HG02970 (cell line): ENCODE measurements around the gene KCNMA1.

Experiments
- ATAC-seq: cut with Tn5 transposase; IDR thresholded peaks from one replicate; pipeline ENCODE4 v1.9.1; 2021; ENCODE audit warnings: mild to moderate bottlenecking, moderate library complexity, moderate number of reproducible peaks; ENCODE audit not compliant: unreplicated experiment, low FRiP score

The KCNMA1 gene

GRCh38 chr10:76969366-76969948 lies 668.2 kb downstream of the KCNMA1 start:
- ATAC-seq = no peak

GRCh38 chr10:76968483-76968882 lies 669.1 kb downstream of the KCNMA1 start:
- ATAC-seq = no peak

- ATAC-seq = no peak
These were observed 674.8 kb downstream of the KCNMA1 start for GRCh38 chr10:76962851-76963250.

DNA sequence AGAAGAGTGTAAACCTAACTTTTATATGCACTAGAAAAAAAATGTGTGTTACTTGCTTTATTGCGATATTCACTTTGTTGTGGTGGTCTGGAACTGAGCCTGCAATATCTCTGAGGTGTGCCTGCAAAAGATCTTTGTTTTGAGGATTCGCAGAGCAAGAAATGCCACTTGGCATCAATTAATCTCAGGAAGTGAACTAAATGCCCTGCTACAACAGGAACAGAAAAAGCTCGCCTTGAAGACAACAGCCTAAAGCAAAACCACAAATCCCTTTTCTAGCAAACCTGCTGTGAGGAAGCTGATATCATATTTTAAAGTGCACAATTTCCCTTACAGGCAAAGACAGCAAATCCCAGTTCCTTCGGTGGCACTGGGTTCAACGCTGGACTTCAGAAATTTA lies 675.8 kb downstream of the KCNMA1 start:
- no peak for ATAC-seq

DNA sequence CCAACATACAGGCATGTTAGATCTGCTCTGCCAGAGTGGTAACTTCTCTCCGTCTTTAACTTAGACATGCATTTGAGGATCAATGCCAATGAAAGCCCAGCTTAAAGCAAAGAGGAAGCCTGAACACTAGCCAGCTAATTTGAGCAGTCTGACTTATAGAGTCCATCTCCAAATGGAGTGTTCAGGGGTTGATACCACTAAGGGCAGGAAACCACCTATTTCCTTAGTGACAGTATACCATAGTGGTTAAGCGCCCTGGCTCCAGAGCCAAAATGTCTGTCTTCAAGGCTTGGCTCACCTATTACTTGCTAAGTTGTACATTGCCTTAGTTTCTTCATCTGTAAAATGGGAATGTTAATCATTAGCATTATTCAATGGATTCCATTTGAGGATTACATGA lies 678.5 kb downstream of the KCNMA1 start:
- ATAC-seq = no peak

GRCh38 chr10:76954838-76955237 lies 682.8 kb downstream of the KCNMA1 start:
- ATAC-seq = no peak

DNA sequence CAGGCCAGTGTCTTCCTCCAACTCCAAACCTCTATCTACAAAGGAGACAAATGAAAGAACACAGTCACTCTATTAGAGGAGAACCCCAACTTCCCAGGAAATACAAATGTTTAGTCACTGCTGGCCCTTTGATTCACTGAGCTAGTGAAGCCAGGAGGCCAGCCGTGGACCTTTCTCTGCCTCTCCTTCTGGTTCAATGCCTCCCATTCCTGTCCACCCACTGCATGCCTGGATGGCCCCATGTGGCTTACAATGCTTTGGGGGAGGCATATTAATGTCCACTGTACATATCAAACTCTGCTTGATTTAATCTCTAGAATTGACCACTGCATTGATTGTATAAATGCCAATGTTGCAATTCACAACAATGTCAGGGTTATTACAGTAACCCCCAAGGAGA lies 687.3 kb downstream of the KCNMA1 start:
- no peak for ATAC-seq

DNA sequence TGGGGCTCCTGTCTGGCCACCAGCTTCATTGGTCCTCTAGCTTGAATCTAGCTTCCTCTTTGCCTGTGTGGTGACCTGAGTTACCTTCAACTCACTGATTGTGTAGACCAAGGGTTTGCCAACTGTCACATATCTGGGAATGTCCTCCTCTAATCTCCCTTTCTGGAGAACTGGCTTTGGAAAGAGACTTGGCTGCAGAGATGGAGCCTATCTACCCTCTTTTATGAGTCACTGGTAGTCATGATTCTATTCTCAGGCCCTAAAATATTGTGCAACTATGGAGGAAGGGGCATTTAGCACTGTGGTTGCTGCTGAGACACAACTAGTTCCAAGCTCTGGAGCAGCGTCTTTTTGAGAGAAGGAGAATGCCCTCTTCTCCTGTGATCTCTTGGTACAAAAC lies 691.3 kb downstream of the KCNMA1 start:
- no peak for ATAC-seq

DNA sequence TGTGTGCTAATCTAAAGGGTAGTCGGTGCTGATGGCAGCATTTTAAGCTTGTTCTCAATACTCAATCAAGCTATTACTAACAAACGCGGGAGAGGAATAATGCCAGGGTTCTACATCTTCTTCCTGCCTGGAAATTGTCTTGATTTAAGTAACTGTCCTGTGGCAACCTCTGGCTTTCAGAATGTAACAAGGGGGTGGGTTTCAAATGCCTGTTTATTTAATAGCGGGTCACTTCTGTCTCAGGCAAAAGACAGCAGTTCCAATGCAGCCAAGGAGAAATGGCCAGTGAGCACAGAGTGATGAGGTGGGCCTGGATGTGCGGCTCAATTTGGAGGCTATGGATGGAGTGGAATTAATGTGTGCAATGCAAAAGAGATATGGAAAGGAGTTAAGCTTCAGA lies 692.4 kb downstream of the KCNMA1 start:
- ATAC-seq = no peak

GRCh38 chr10:76944640-76945039 lies 693.0 kb downstream of the KCNMA1 start:
- no peak for ATAC-seq

- no peak for ATAC-seq
These were observed 694.8 kb downstream of the KCNMA1 start for GRCh38 chr10:76942628-76943416.

DNA sequence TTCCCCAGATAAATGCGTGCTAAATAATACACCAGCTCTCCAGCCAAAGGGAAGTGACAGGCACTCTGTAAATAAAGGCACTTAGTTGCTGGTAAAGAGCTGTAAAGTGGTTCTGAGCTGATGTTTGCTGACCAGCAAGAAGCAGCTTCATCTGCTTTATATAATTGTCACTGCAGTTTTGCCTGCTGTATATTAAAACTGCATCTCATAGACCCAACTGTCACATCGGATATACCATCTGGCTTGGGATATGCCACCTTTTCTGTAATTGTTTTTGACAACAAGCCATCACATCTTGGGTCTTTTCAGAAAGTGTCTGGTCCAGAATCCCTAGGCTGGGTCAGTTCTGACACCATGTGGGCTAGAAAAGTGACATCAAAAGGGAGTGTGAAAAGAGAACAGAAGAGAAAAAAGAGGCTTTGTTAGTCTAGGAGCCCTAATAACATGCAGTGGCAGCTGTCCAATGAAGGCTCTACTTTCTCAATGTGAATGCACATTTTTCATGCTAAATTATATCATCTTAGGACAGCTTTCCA lies 697.6 kb downstream of the KCNMA1 start:
- ATAC-seq = no peak

GRCh38 chr10:76937181-76937600 lies 700.4 kb downstream of the KCNMA1 start:
- no peak for ATAC-seq

- no peak for ATAC-seq
These were observed 701.5 kb downstream of the KCNMA1 start for GRCh38 chr10:76935941-76936613.

- ATAC-seq = no peak
These were observed 709.0 kb downstream of the KCNMA1 start for GRCh38 chr10:76928565-76928964.

DNA sequence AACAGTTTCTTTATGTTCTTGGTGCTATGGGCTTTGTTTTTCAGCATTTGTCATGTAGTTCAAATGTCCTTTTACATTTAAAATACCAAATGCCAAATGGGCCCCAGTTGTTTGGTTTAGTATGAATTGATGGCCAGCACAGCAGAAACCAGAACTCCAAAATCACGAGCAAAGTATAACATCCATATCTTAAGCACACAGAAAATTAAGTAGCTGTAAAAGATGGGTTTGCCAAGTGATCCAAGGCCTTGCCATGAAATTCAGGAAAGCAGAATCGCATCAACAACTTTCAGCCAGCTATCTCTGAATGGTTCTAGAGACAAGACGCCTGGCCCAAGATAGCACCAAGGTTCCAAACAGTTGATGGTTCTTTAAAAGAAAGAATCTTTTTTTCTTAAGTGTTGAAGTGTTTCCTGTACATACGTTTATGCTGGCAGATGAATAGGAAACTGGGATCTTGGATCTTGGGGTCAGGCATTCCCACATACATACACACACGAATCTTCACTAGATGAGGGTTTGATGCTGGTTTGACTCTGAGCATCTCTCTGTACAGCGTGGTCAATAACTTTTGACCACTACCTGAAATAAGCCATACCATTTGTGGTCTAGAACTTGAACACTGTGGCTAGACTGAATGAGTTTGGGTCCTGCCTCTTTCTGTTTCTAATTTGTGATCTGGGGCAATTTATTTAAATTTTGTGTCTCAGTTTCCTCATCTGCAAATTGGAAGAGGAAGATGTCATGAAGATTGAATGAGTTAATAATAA lies 711.8 kb downstream of the KCNMA1 start:
- no peak for ATAC-seq

DNA sequence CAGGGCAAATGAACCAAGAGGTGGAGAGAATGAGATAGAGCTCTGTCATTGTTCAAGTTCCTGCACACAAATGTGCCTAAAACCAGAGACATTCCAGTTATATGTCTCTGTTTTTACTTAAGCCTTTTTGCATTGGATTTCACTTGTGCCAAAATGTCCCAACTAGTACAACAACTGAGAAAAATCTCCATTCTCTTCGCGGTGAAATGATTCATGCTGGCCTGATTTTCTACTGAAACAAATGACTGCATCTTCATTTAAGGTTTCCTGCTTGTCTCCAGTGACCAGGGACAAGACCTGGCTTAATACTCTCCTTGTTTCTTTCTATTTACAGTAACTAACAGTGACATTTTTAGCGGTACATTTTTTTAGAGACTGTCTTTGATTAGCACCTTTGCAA lies 714.9 kb downstream of the KCNMA1 start:
- no peak for ATAC-seq

GRCh38 chr10:76921383-76922010 lies 716.1 kb downstream of the KCNMA1 start:
- no peak for ATAC-seq

GRCh38 chr10:76920581-76920980 lies 717.0 kb downstream of the KCNMA1 start:
- no peak for ATAC-seq

DNA sequence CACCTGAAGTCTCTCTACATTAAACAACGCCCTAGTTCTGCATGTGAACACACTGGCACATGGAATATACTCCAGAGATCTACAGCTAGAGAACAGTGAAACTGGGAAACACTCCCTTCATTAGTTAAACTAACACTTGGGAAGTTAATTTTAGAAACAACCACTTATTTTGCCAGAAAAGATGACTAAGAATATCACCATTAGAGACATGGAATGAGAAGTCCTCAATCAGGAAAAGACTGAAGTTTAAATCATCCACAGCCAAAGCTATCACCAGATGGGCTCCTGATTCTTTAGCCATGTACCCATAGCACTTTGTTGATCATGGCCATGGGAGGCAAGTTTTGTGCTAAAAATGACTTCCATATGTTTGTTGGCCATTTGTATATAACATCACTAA lies 719.5 kb downstream of the KCNMA1 start:
- no peak for ATAC-seq
